Measurements from ENCODE around the gene SLC6A19. TPM values are rescaled to one million over a fixed set of nuclear protein-coding genes. Genes with fewer than 3 reads are reported as not detected.

The SLC6A19 gene
- total RNA-seq, 2 donors from 2014 or later, result 0.09 to 0.17 TPM

DNA sequence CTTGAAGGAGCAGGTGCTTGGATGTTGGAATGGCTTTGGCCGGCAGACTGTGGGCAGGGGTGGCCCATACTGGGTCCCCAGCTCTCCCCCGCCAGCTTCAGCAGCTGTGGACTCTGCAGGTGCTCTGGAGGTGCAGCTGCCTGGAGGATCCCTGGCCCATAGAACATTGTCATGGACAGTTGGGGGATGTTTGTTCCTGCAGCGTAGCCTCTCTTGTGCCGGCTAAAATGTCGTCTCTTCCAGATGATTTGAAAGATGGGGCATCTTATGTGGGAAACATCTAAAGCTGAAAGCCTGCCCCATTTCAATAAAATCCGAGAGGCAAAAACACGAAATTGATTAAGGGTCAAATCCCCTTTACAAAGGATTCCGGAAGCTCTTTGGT is 13.5 kb upstream of the SLC6A19 start:
- no peaks in the 10 kb centered on the region for H3K4me1 ChIP-seq (replicated peaks)
- intact Hi-C loops (cut with DNase I), result no loop called here
- H3K27me3 ChIP-seq (replicated peaks; ENCODE audit: insufficient read depth), result no peaks in the 10 kb centered on the region
- WGBS, result 92% methylated on average over 8 of the region's 8 CpGs
- DNase-seq (ENCODE audit: low spot score), result no peak
- H3K27ac ChIP-seq, result no peak overlapping the region
- H3K36me3 ChIP-seq, result no peaks in the 10 kb centered on the region
- TF ChIP-seq, protein P1, sequence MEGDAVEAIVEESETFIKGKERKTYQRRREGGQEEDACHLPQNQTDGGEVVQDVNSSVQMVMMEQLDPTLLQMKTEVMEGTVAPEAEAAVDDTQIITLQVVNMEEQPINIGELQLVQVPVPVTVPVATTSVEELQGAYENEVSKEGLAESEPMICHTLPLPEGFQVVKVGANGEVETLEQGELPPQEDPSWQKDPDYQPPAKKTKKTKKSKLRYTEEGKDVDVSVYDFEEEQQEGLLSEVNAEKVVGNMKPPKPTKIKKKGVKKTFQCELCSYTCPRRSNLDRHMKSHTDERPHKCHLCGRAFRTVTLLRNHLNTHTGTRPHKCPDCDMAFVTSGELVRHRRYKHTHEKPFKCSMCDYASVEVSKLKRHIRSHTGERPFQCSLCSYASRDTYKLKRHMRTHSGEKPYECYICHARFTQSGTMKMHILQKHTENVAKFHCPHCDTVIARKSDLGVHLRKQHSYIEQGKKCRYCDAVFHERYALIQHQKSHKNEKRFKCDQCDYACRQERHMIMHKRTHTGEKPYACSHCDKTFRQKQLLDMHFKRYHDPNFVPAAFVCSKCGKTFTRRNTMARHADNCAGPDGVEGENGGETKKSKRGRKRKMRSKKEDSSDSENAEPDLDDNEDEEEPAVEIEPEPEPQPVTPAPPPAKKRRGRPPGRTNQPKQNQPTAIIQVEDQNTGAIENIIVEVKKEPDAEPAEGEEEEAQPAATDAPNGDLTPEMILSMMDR (IDR thresholded peaks at IDR 0.05), result no peak
- TF ChIP-seq POLR2A (IDR thresholded peaks at IDR 0.05) (no peak), POLR2AphosphoS5 (IDR thresholded peaks at IDR 0.05) (no peak)
- no peak overlapping the region for H3K4me3 ChIP-seq
- no peaks in the 10 kb centered on the region for H3K9me3 ChIP-seq

DNA sequence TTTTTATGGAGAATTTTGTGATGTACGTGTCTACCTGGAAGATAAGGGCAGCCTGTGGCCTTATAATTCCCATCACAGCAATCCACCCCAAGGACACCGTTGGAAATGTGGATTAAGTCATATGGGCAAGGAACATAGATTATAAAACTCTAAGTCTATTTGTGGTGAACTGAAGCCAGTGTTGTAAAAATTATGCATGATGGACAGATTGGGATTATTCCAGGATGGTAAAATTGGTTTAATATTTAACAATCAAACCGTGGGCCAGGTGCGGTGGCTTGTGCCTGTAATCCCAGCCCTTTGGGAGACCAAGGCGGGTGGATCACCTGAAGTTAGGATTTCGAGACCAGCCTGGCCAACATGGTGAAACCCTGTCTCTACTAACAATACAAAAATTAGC is 12.9 kb upstream of the SLC6A19 start:
- Histone ChIP-seq H3K36me3 (no peaks in the 10 kb centered on the region), H3K9me3 (no peaks in the 10 kb centered on the region), H3K4me3 (no peak overlapping the region), H3K27me3 (replicated peaks; ENCODE audit: insufficient read depth) (no peaks in the 10 kb centered on the region), H3K27ac (no peak overlapping the region), H3K4me1 (replicated peaks) (no peaks in the 10 kb centered on the region)
- peak; percentile 34 for TF ChIP-seq POLR2AphosphoS5 (IDR thresholded peaks at IDR 0.05)
- no peak for TF ChIP-seq POLR2A (IDR thresholded peaks at IDR 0.05)
- 28% methylated on average over 6 of the region's 6 CpGs for WGBS
- intact Hi-C loops (cut with DNase I), result no loop called here
- no peak for DNase-seq (ENCODE audit: low spot score)

DNA sequence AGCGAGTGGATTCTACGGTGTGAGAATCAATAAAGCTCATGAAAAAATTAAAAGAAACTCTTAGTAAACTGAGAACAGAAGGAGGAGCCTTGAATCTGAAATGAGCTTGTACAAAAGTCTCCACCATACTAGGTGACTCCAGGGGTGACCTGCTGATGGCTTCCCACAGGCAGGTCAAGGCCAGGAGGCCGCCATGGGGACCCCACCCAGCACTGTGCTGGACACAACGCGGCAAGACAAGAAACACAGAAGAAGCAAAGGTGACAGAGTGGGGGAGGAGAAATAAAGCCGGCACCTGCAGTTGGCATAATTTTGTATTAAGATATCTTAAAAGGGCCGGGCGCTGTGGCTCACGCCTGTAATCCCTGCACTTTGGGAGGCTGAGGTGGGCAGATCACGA is 12.1 kb upstream of the SLC6A19 start:
- 87% methylated on average over 10 of the region's 10 CpGs for WGBS

DNA sequence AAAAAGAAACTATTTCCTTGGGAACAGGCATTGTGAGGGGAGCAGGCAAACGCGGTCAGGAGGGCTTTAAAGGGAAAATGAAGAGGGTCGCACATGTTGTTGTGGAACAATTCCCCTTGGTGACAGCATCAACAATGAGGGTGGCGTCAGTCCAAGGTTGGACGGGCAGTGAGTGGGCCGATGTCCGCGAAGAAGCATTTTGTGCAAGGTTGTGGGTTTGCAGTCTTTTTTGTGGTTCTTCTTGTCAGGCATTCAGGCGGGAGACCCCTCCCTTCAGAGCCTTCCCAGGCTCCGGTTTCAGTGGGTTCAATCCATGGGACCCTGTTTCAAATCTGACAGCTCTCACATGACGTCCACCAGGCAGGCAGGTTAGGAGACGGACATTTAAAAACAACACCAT is 11.1 kb upstream of the SLC6A19 start:
- TF ChIP-seq, protein P1 (IDR thresholded peaks at IDR 0.05), result no peak
- TF ChIP-seq POLR2AphosphoS5 (IDR thresholded peaks at IDR 0.05) (no peak), POLR2A (IDR thresholded peaks at IDR 0.05) (no peak)
- 54% methylated on average over 12 of the region's 12 CpGs for WGBS
- Histone ChIP-seq H3K27ac (no peak overlapping the region), H3K27me3 (replicated peaks; ENCODE audit: insufficient read depth) (no peaks in the 10 kb centered on the region), H3K4me3 (no peak overlapping the region), H3K9me3 (no peaks in the 10 kb centered on the region), H3K36me3 (no peaks in the 10 kb centered on the region), H3K4me1 (replicated peaks) (no peaks in the 10 kb centered on the region)
- DNase-seq (ENCODE audit: low spot score), result no peak
- intact Hi-C loops (cut with DNase I), result no loop called here

More for the DNA sequence above, 12.1 kb upstream of the SLC6A19 start:
- Histone ChIP-seq H3K9me3 (no peaks in the 10 kb centered on the region), H3K27me3 (replicated peaks; ENCODE audit: insufficient read depth) (no peaks in the 10 kb centered on the region), H3K4me3 (no peak overlapping the region), H3K36me3 (no peaks in the 10 kb centered on the region), H3K27ac (no peak overlapping the region), H3K4me1 (replicated peaks) (no peaks in the 10 kb centered on the region)
- TF ChIP-seq POLR2AphosphoS5 (IDR thresholded peaks at IDR 0.05), result no peak
- intact Hi-C loops (cut with DNase I), result no loop called here
- DNase-seq (ENCODE audit: low spot score), result no peak

DNA sequence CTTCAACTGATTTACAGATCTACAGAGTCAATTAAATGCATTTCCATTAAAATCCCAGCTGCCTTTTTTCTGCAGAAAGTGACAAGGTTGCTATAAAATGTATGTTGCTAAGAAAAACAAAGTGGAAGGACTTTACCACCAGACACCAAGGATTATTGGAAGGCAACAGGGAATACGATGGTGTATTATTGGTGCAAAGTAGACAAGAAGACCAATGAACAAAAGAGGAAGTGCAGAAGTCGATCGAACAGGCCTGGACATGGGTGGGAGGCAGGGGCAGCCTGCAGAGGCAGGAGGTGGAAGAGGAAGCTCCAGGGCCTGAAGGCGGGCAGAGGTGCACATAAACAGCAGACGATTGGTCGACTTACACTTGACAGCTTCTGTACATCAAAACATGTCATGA is 10.6 kb upstream of the SLC6A19 start:
- WGBS, result 15% methylated on average over 6 of the region's 6 CpGs
- no peaks in the 10 kb centered on the region for H3K9me3 ChIP-seq
- no peak overlapping the region for H3K27ac ChIP-seq
- TF ChIP-seq, protein P1 (IDR thresholded peaks at IDR 0.05), result no peak
- TF ChIP-seq POLR2AphosphoS5 (IDR thresholded peaks at IDR 0.05), result no peak
- TF ChIP-seq POLR2A (IDR thresholded peaks at IDR 0.05), result no peak
- no peaks in the 10 kb centered on the region for H3K4me1 ChIP-seq (replicated peaks)
- no peak for DNase-seq (ENCODE audit: low spot score)
- no peak overlapping the region for H3K4me3 ChIP-seq
- intact Hi-C loops (cut with DNase I), result no loop called here
- no peaks in the 10 kb centered on the region for H3K27me3 ChIP-seq (replicated peaks; ENCODE audit: insufficient read depth)
- H3K36me3 ChIP-seq, result no peaks in the 10 kb centered on the region

DNA sequence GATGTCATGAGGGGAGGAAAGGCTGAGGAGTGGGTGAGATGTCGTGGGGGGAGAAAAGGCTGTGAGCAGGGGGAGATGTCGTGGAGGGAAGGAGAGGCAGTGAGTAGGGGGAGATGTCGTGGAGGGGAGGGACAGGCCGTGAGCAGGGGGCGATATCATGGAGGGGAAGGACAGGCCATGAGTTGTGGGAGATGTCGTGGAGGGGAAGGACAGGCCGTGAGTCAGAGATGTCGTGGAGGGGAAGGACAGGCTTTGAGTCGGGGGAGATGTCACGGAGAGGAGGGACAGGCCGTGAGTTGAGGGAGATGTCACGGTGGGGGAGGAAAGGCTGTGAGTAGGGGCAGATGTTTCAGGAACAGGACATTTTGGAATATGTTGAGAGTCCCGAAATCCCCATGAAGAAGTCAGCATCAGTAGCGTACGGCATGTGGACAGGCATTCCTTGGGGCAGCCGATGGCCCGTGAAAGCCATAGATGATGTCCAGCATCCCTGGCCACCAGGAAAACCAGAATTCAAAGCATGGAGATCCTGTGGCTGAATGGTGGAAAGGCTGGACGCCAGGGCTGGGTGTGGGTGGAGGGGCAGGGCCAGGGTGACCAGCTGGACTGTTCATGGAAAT is 8.3 kb upstream of the SLC6A19 start:
- H3K36me3 ChIP-seq, result no peaks in the 10 kb centered on the region
- no peak for TF ChIP-seq POLR2AphosphoS5 (IDR thresholded peaks at IDR 0.05)
- TF ChIP-seq POLR2A (IDR thresholded peaks at IDR 0.05), result no peak
- TF ChIP-seq, protein P1 (IDR thresholded peaks at IDR 0.05), result no peak
- intact Hi-C loops (cut with DNase I), result no loop called here
- DNase-seq (ENCODE audit: low spot score), result no peak
- WGBS, result 68% methylated on average over 18 of the region's 18 CpGs
- no peaks in the 10 kb centered on the region for H3K9me3 ChIP-seq
- no peak overlapping the region for H3K4me3 ChIP-seq
- no peaks in the 10 kb centered on the region for H3K4me1 ChIP-seq (replicated peaks)
- no peaks in the 10 kb centered on the region for H3K27me3 ChIP-seq (replicated peaks; ENCODE audit: insufficient read depth)
- H3K27ac ChIP-seq, result no peak overlapping the region

Measured in prostate gland (tissue), 2 donors.